Right lobe of liver (tissue), 6 donors: ENCODE results near the gene SYNE2. TPM values are rescaled to one million over a fixed set of nuclear protein-coding genes. Genes with fewer than 3 reads are reported as not detected.

Source experiments
- ATAC-seq, 4 donors: fragments of 200-7000 bp; cut with Tn5 transposase; one replicate each; pipeline ENCODE4 v1.9.1; 2020; ENCODE audit warnings: mild to moderate bottlenecking in 4 of 4, moderate library complexity in 4 of 4
- DNase-seq, 3 donors: peaks; one replicate each; pipeline ENCODE4 v3.0.0-alpha.2; 2020
- H3K27ac ChIP-seq, 3 donors: fragments of 200-600 bp; one replicate each; pipeline ENCODE4 v1.8.0; 2022
- H3K27me3 ChIP-seq, 2 donors: fragments of 200-600 bp; one replicate each; pipeline ENCODE4 v1.8.0; 2022
- H3K36me3 ChIP-seq, 4 donors: fragments of 200-600 bp; sonication (generic) in 1 of 4; one replicate each; pipeline versions ENCODE4 v1.5.1 to v1.8.0; 2017 to 2022; ENCODE audit warnings: control low read depth in 1 of 4
- H3K4me1 ChIP-seq, 4 donors: fragments of 200-600 bp; sonication (generic) in 1 of 4; one replicate each; pipeline versions ENCODE4 v1.5.1 to v1.8.0; 2017 to 2022; ENCODE audit warnings: control low read depth in 1 of 4
- H3K4me3 ChIP-seq, 3 donors: fragments of 200-600 bp; one replicate each; pipeline ENCODE4 v1.8.0; 2022
- H3K9me3 ChIP-seq, 4 donors: fragments of 200-600 bp; sonication (generic) in 1 of 4; one replicate each; pipeline versions ENCODE4 v1.5.1 to v1.8.0; 2017 to 2022; ENCODE audit warnings: control low read depth in 1 of 4
- CTCF ChIP-seq, 4 donors: fragments of 200-600 bp in 3 of 4; fragments of 450-650 bp in 1 of 4; IDR thresholded peaks; one replicate each; pipeline versions ENCODE4 v1.5.1 to v1.8.0; 2016 to 2022; ENCODE audit warnings: antibody characterized with exemption in 4 of 4, mild to moderate bottlenecking in 2 of 4
- POLR2A ChIP-seq: fragments of 450-650 bp; IDR thresholded peaks from one replicate; pipeline ENCODE4 v1.6.1; 2017; ENCODE audit warnings: antibody characterized with exemption, mild to moderate bottlenecking
- WGBS: methylation state at CpG from one replicate; pipeline ENCODE4 v1.1.6; 2018; ENCODE audit warnings: low coverage, low lambda C conversion rate; ENCODE audit not compliant: insufficient coverage; ENCODE audit errors: missing lambda C conversion rate; 5-methylcytosine and 5-hydroxymethylcytosine counted together
- intact Hi-C, 2 donors: fragments of 100-400 bp; cut with DNase I; formaldehyde crosslinking; loops; one replicate each; pipeline versions ENCODE4 v1.11.2 to v1.14.1; 2022
- total RNA-seq, 6 experiments: library from RNA; depleted of rRNA in 2 of 6; stranded (reverse); fragments of >200 nt in 2 of 6; fragmentation: NEBNext Ultra II Directional in 3 of 6; extraction: Animal tissue kit (Norgen Biotek cat#: 25700) in 3 of 6; gene quantifications; one replicate each; pipeline versions ENCODE4 v1.1.0 to v1.2.4, GENCODE V29; 2016 to 2023
- donor health status: DM: no; HTN: yes; CAD: no.
- donor health status: DM: no; HTN: no; CAD: no.
- donor health status: DM: no; HTN: no; CAD: no.
- donor health status: DM: no; HTN: yes; CAD: no.
- donor health status: DM: no; HTN: yes; CAD: no.

The SYNE2 gene
- total RNA-seq, 6 experiments from 2014 or later: 34.6 to 118 (median 47.8) TPM

DNA sequence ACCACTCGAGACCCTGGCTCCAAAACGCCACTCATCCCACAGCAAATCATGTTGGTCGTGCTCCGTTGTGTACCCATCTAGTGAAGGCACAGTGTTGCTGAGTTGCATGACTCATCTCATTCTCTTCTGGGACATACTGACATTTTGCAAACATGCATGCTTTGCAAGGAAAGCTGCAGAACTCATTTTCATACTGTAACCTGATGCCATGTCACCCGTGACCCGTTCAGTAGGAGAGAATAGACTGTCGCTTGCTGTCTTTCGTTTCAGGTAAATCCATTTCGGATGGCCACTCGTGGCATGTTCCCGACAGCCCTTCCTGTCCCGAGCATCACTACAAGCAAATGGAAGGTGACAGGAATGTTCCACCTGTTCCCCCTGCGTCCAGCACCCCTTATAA lies 363.2 kb downstream of the SYNE2 start:
- H3K4me3 ChIP-seq: no peak overlapping the region
- 93% methylated on average over 9 of the region's 13 CpGs for WGBS
- TF ChIP-seq CTCF (IDR thresholded peaks at IDR 0.05): no peak
- TF ChIP-seq POLR2A: no peak
- H3K27ac ChIP-seq: no peak overlapping the region
- no peaks in the 10 kb centered on the region for H3K9me3 ChIP-seq
- intact Hi-C loops: no loop called here
- ATAC-seq (no peak), DNase-seq (no peak)
- H3K27me3 ChIP-seq: no peaks in the 10 kb centered on the region
- H3K36me3 ChIP-seq: peaks cover 6 to 98% (median 57%) of the 10 kb centered on the region in 4 donors
- H3K4me1 ChIP-seq: no peaks in the 10 kb centered on the region

DNA sequence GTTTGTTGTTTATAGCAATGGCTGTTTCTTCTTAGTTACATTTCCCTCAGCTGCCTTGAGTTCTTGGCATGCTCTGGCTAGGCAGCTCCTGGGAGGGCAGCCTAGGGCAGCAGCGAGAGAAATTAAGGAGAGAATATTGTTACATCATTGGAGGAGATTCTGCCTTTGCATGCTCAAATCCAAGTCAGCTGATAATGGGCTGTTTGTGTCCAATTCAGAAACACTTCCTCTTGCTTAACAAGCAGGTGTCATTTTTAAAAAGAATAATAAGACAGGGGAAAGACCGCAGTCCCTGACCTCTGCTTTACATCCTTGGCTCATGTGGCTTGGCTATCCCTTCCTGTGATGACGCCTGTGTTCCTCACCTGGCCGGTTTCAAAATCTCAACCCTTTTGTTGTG lies 364.5 kb downstream of the SYNE2 start:
- no peak overlapping the region for H3K27ac ChIP-seq
- intact Hi-C loops: no loop called here
- 69% methylated on average over 4 of the region's 4 CpGs for WGBS
- DNase-seq: no peak
- no peak overlapping the region for H3K4me3 ChIP-seq
- ATAC-seq: no peak
- TF ChIP-seq CTCF (IDR thresholded peaks at IDR 0.05) (no peak), POLR2A (no peak)
- H3K9me3 ChIP-seq: no peaks in the 10 kb centered on the region
- H3K36me3 ChIP-seq: peaks cover 10 to 98% (median 58%) of the 10 kb centered on the region in 4 donors
- no peaks in the 10 kb centered on the region for H3K4me1 ChIP-seq
- no peaks in the 10 kb centered on the region for H3K27me3 ChIP-seq

DNA sequence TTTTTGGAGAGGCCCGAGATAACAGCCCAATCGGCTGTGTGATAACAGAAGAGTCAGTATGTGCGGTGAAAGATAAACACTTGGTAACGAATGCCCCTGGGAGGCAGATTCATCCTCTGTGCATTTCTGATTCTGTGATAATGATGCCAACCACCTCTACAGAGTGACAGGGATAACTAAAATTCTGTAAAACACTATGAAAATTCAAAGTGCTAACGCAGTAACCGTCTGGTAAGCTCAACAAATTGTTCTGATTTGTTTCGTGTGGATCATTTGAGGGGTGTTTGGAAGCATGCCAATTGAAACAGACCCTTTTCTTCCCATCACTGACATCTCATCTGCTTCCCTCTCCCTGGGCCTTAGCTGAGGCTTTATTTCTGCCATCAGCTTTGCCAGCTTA lies 365.0 kb downstream of the SYNE2 start:
- Histone ChIP-seq H3K4me1 (no peaks in the 10 kb centered on the region), H3K27me3 (no peaks in the 10 kb centered on the region), H3K4me3 (no peak overlapping the region), H3K9me3 (no peaks in the 10 kb centered on the region), H3K27ac (no peak overlapping the region), H3K36me3 (peaks cover 10 to 97% (median 59%) of the 10 kb centered on the region in 4 donors)
- WGBS: 75% methylated on average over 7 of the region's 7 CpGs
- DNase-seq: no peak
- ATAC-seq: no peak
- intact Hi-C loops: no loop called here
- TF ChIP-seq POLR2A (no peak), CTCF (IDR thresholded peaks at IDR 0.05) (no peak)

- no peak for TF ChIP-seq POLR2A
- no peak for TF ChIP-seq CTCF (IDR thresholded peaks at IDR 0.05)
- H3K9me3 ChIP-seq: no peaks in the 10 kb centered on the region
- H3K36me3 ChIP-seq: peaks cover 10 to 97% (median 62%) of the 10 kb centered on the region in 4 donors
- H3K27me3 ChIP-seq: no peaks in the 10 kb centered on the region
- intact Hi-C loops: no loop called here
- no peaks in the 10 kb centered on the region for H3K4me1 ChIP-seq
- DNase-seq: no peak
- no peak overlapping the region for H3K27ac ChIP-seq
- peak in 1 of 4 donors; percentile 28 for ATAC-seq
- WGBS: 84% methylated on average over 15 of the region's 15 CpGs
- H3K4me3 ChIP-seq: no peak overlapping the region
Observed at GRCh38 chr14:64218344-64219240, 365.8 kb downstream of the SYNE2 start.
